ENCODE results near the gene GLYATL3. TPM values are rescaled to one million over a fixed set of nuclear protein-coding genes. Genes with fewer than 3 reads are reported as not detected.

GLYATL3 gene
- polyA plus RNA-seq, 3 donors: not detected

DNA sequence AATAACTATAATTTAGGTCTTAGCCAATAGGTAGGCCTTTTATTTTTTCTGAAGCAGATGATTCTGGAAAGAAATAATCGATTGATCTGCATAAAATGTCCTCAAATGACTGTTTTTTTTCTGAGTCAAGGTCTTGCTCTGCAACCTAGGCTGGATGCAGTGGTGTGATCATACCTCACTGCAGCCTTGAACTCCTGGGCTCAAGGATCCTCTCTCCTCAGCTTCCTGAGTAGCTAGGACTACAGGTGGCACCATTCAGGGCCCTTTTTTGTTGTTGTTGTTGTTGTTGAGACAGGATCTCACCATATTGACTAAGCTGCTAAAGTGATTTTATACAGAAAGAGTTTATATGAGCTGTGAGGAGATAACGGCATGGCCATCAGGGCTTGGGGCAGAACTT, 18.2 kb downstream of the GLYATL3 start:
- H3K9ac ChIP-seq (ENCODE audit: insufficient read depth, low read length, poor library complexity, severe bottlenecking): no peak overlapping the region
- no peaks in the 10 kb centered on the region for H4K20me1 ChIP-seq (ENCODE audit: insufficient read depth, low read length)
- H3K36me3 ChIP-seq (replicated peaks in 1 of 2; ENCODE audit: control insufficient read depth in 1 of 2, insufficient read depth in 2 of 2, low read length in 2 of 2): no peaks in the 10 kb centered on the region
- no peak overlapping the region for H3K4me3 ChIP-seq (replicated peaks in 1 of 3; ENCODE audit: low read depth in 2 of 3, low read length in 3 of 3)
- H3K27ac Mint-ChIP-seq: no peak overlapping the region
- no peaks in the 10 kb centered on the region for H3K4me1 Mint-ChIP-seq
- H3K9me3 ChIP-seq (replicated peaks in 1 of 2; ENCODE audit: control insufficient read depth in 1 of 2, insufficient read depth in 1 of 2, low read length in 2 of 2): no peaks in the 10 kb centered on the region
- no peak for DNase-seq
- no peak overlapping the region for H3K27ac ChIP-seq (ENCODE audit: low read depth in 1 of 2, low read length in 2 of 2)
- WGBS (ENCODE audit: insufficient coverage): 100% methylated on average over 2 of the region's 2 CpGs
- H3K36me3 Mint-ChIP-seq: no peaks in the 10 kb centered on the region
- H3K4me1 ChIP-seq (ENCODE audit: control insufficient read depth in 1 of 2, insufficient read depth in 2 of 2, low read length in 2 of 2): no peaks in the 10 kb centered on the region
- TF ChIP-seq, protein P1, sequence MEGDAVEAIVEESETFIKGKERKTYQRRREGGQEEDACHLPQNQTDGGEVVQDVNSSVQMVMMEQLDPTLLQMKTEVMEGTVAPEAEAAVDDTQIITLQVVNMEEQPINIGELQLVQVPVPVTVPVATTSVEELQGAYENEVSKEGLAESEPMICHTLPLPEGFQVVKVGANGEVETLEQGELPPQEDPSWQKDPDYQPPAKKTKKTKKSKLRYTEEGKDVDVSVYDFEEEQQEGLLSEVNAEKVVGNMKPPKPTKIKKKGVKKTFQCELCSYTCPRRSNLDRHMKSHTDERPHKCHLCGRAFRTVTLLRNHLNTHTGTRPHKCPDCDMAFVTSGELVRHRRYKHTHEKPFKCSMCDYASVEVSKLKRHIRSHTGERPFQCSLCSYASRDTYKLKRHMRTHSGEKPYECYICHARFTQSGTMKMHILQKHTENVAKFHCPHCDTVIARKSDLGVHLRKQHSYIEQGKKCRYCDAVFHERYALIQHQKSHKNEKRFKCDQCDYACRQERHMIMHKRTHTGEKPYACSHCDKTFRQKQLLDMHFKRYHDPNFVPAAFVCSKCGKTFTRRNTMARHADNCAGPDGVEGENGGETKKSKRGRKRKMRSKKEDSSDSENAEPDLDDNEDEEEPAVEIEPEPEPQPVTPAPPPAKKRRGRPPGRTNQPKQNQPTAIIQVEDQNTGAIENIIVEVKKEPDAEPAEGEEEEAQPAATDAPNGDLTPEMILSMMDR (IDR thresholded peaks at IDR 0.05): no peak
- intact Hi-C loops (cut with micrococcal nuclease): no loop called here
- peaks cover 0 to 4% (median 3%) of the 10 kb centered on the region in 3 donors for H3K27me3 Mint-ChIP-seq (ENCODE audit: low read depth in 3 of 3)
- no peak overlapping the region for H2AFZ ChIP-seq (ENCODE audit: insufficient read depth, low read depth, low read length, poor library complexity, severe bottlenecking)
- no peak overlapping the region for H3K4me3 Mint-ChIP-seq
- peaks cover 0 to 2% (median 0%) of the 10 kb centered on the region in 7 donors for H3K9me3 Mint-ChIP-seq
- no peaks in the 10 kb centered on the region for H3K79me2 ChIP-seq (ENCODE audit: insufficient read depth, low read length)
- no peak overlapping the region for H3K4me2 ChIP-seq (replicated peaks; ENCODE audit: extremely low read depth, low read length, poor library complexity, severe bottlenecking)
- no peaks in the 10 kb centered on the region for H3K27me3 ChIP-seq (ENCODE audit: control insufficient read depth in 2 of 2, insufficient read depth in 2 of 2, low read length in 2 of 2)

DNA sequence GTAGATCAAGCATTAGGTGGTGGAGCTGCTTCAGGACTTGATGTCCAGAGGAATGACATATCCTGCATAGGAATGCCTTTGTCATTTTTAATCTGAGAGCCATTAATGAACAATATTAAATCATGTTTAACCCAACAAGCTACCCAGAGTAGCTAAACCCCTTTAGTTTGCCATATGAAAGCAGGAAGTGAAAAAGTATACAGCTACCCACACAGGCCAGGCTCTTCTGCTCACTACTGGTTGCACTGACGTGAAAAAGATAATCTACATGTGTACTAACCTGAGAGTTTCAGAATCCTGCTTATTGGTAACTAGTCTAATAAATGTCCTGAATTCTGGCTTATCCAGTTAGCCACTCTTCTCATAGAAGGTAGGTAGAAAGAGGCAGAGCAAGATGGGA, 19.9 kb downstream of the GLYATL3 start:
- TF ChIP-seq, protein P1 (IDR thresholded peaks at IDR 0.05): no peak
- Mint-ChIP-seq H3K4me3 (no peak overlapping the region), H3K27ac (no peak overlapping the region), H3K27me3 (ENCODE audit: low read depth in 3 of 3) (peaks cover 0 to 3% (median 0%) of the 10 kb centered on the region in 3 donors), H3K9me3 (no peaks in the 10 kb centered on the region), H3K36me3 (no peaks in the 10 kb centered on the region), H3K4me1 (no peaks in the 10 kb centered on the region)
- Histone ChIP-seq H3K9ac (ENCODE audit: insufficient read depth, low read length, poor library complexity, severe bottlenecking) (no peak overlapping the region), H4K20me1 (ENCODE audit: insufficient read depth, low read length) (no peaks in the 10 kb centered on the region), H2AFZ (ENCODE audit: insufficient read depth, low read depth, low read length, poor library complexity, severe bottlenecking) (no peak overlapping the region), H3K4me1 (ENCODE audit: control insufficient read depth in 1 of 2, insufficient read depth in 2 of 2, low read length in 2 of 2) (no peaks in the 10 kb centered on the region), H3K4me3 (replicated peaks in 1 of 3; ENCODE audit: low read depth in 2 of 3, low read length in 3 of 3) (no peak overlapping the region), H3K36me3 (replicated peaks in 1 of 2; ENCODE audit: control insufficient read depth in 1 of 2, insufficient read depth in 2 of 2, low read length in 2 of 2) (no peaks in the 10 kb centered on the region), H3K4me2 (replicated peaks; ENCODE audit: extremely low read depth, low read length, poor library complexity, severe bottlenecking) (no peak overlapping the region), H3K27me3 (ENCODE audit: control insufficient read depth in 2 of 2, insufficient read depth in 2 of 2, low read length in 2 of 2) (no peaks in the 10 kb centered on the region), H3K27ac (ENCODE audit: low read depth in 1 of 2, low read length in 2 of 2) (no peak overlapping the region), H3K9me3 (replicated peaks in 1 of 2; ENCODE audit: control insufficient read depth in 1 of 2, insufficient read depth in 1 of 2, low read length in 2 of 2) (no peaks in the 10 kb centered on the region), H3K79me2 (ENCODE audit: insufficient read depth, low read length) (no peaks in the 10 kb centered on the region)
- intact Hi-C loops (cut with micrococcal nuclease): no loop called here
- WGBS (ENCODE audit: insufficient coverage): no CpG with 5 or more reads among the region's 1 CpG
- no peak for DNase-seq

Measured in CD14-positive monocyte (primary cell).